ENCODE measurements around the gene TLN1.

The TLN1 gene

GRCh38 chr9:35686222-35687203 is 45.5 kb downstream of the TLN1 start:
- no peak for DNase-seq (ENCODE audit: low read depth, low spot score)

GRCh38 chr9:35685506-35685905 is 46.5 kb downstream of the TLN1 start:
- no peak for DNase-seq (ENCODE audit: low read depth, low spot score)

- no peak for DNase-seq (ENCODE audit: low read depth, low spot score)
These were observed 47.1 kb downstream of the TLN1 start for GRCh38 chr9:35684921-35685320.

GRCh38 chr9:35683323-35683722 is 48.7 kb downstream of the TLN1 start:
- DNase-seq (ENCODE audit: low read depth, low spot score) = no peak

GRCh38 chr9:35682520-35683315 is 49.3 kb downstream of the TLN1 start:
- no peak for DNase-seq (ENCODE audit: low read depth, low spot score)

GRCh38 chr9:35682051-35682450 is 49.9 kb downstream of the TLN1 start:
- no peak for DNase-seq (ENCODE audit: low read depth, low spot score)

- DNase-seq (ENCODE audit: low read depth, low spot score) = no peak
These were observed 50.5 kb downstream of the TLN1 start for GRCh38 chr9:35681341-35682002.

- DNase-seq (ENCODE audit: low read depth, low spot score) = peak; percentile 88
These were observed 51.5 kb downstream of the TLN1 start for GRCh38 chr9:35680331-35681105.

- DNase-seq (ENCODE audit: low read depth, low spot score) = no peak
These were observed 52.1 kb downstream of the TLN1 start for GRCh38 chr9:35679766-35680330.

GRCh38 chr9:35679091-35679490 is 52.9 kb downstream of the TLN1 start:
- DNase-seq (ENCODE audit: low read depth, low spot score) = no peak

GRCh38 chr9:35675732-35676392 is 56.1 kb downstream of the TLN1 start:
- DNase-seq (ENCODE audit: low read depth, low spot score) = peak; percentile 74

GRCh38 chr9:35675204-35675603 is 56.8 kb downstream of the TLN1 start:
- DNase-seq (ENCODE audit: low read depth, low spot score) = peak; percentile 50

- no peak for DNase-seq (ENCODE audit: low read depth, low spot score)
These were observed 58.0 kb downstream of the TLN1 start for GRCh38 chr9:35674025-35674361.

- no peak for DNase-seq (ENCODE audit: low read depth, low spot score)
These were observed 58.6 kb downstream of the TLN1 start, which contains the start of gene CA9 for GRCh38 chr9:35673132-35674024. TSS of gene CA9 (plus strand) at chr9:35673928. CDS start at chr9:35673960, 32 bp downstream.

- DNase-seq (ENCODE audit: low read depth, low spot score) = no peak
These were observed 62.5 kb downstream of the TLN1 start for GRCh38 chr9:35669331-35670145.

GRCh38 chr9:35667939-35668338 is 64.1 kb downstream of the TLN1 start:
- no peak for DNase-seq (ENCODE audit: low read depth, low spot score)

GRCh38 chr9:35666549-35666948 is 65.4 kb downstream of the TLN1 start:
- no peak for DNase-seq (ENCODE audit: low read depth, low spot score)

- no peak for DNase-seq (ENCODE audit: low read depth, low spot score)
These were observed 66.0 kb downstream of the TLN1 start for GRCh38 chr9:35666045-35666444.

- no peak for DNase-seq (ENCODE audit: low read depth, low spot score)
These were observed 66.5 kb downstream of the TLN1 start for GRCh38 chr9:35665471-35665818.

All from ELF-1 (cell line).